Glomerular visceral epithelial cell (primary cell): ENCODE results near the gene FAM174B.

ENCODE experiments used
- DNase-seq: peaks from one replicate; pipeline ENCODE4 v3.0.0-alpha.2; 2016; ENCODE audit errors: extremely low spot score

The FAM174B gene

GRCh38 chr15:92655178-92655995 is at the start of gene FAM174B:
TSS of gene FAM174B (minus strand) at chr15:92655775.
- DNase-seq: peak; percentile 29

- no peak for DNase-seq
Observed at GRCh38 chr15:92696096-92696495, 40.5 kb upstream of the FAM174B start.

- peak; percentile 11 for DNase-seq
Observed at GRCh38 chr15:92693691-92694331, 38.2 kb upstream of the FAM174B start.

- no peak for DNase-seq
Observed at GRCh38 chr15:92690395-92690794, 34.8 kb upstream of the FAM174B start.

- DNase-seq: peak; percentile 4
Observed at GRCh38 chr15:92687746-92688145, 32.2 kb upstream of the FAM174B start.

GRCh38 chr15:92687195-92687602 is 31.6 kb upstream of the FAM174B start:
- DNase-seq: peak; percentile 83

GRCh38 chr15:92683511-92683834 is 27.9 kb upstream of the FAM174B start:
- DNase-seq: no peak

- DNase-seq: no peak
Observed at GRCh38 chr15:92682741-92683510, 27.4 kb upstream of the FAM174B start.

- no peak for DNase-seq
Observed at GRCh38 chr15:92681141-92681631, 25.6 kb upstream of the FAM174B start.

GRCh38 chr15:92677999-92678398 is 22.4 kb upstream of the FAM174B start:
- DNase-seq: no peak

- no peak for DNase-seq
Observed at GRCh38 chr15:92676561-92676960, 21.0 kb upstream of the FAM174B start.

- no peak for DNase-seq
Observed at GRCh38 chr15:92675485-92675884, 19.9 kb upstream of the FAM174B start.

- no peak for DNase-seq
Observed at GRCh38 chr15:92674347-92674746, 18.8 kb upstream of the FAM174B start.

- no peak for DNase-seq
Observed at GRCh38 chr15:92672102-92672501, 16.5 kb upstream of the FAM174B start.

GRCh38 chr15:92671406-92671805 is 15.8 kb upstream of the FAM174B start:
- DNase-seq: no peak

GRCh38 chr15:92670621-92671020 is 15.0 kb upstream of the FAM174B start:
- DNase-seq: no peak

GRCh38 chr15:92669432-92669831 is 13.9 kb upstream of the FAM174B start:
- DNase-seq: no peak

GRCh38 chr15:92668620-92669019 is 13.0 kb upstream of the FAM174B start:
- no peak for DNase-seq

- DNase-seq: no peak
Observed at GRCh38 chr15:92667970-92668485, 12.5 kb upstream of the FAM174B start.

GRCh38 chr15:92667287-92667904 is 11.8 kb upstream of the FAM174B start:
- DNase-seq: no peak

- no peak for DNase-seq
Observed at GRCh38 chr15:92666780-92667179, 11.2 kb upstream of the FAM174B start.

GRCh38 chr15:92665100-92665555 is 9.6 kb upstream of the FAM174B start:
- DNase-seq: no peak
